Epithelial cell of esophagus (primary cell): ENCODE results near the gene OR52W1.

Experiments used
- DNase-seq: peaks from one replicate; pipeline ENCODE4 v3.0.0; 2010; ENCODE audit warnings: low read depth
- H3K4me3 ChIP-seq: 2 replicates; pipeline ENCODE4 v1.5.1; 2011; ENCODE audit warnings: mild to moderate bottlenecking, low read length, control low read depth
- TF ChIP-seq, protein P1 (sequence below): IDR thresholded peaks from 2 replicates; pipeline ENCODE4 v1.5.1; 2011; ENCODE audit warnings: low read depth, mild to moderate bottlenecking, low read length, control low read depth, inconsistent platforms; ENCODE audit not compliant: insufficient read depth; ENCODE audit errors: missing control alignments

The OR52W1 gene, protein sequence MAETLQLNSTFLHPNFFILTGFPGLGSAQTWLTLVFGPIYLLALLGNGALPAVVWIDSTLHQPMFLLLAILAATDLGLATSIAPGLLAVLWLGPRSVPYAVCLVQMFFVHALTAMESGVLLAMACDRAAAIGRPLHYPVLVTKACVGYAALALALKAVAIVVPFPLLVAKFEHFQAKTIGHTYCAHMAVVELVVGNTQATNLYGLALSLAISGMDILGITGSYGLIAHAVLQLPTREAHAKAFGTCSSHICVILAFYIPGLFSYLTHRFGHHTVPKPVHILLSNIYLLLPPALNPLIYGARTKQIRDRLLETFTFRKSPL

DNA sequence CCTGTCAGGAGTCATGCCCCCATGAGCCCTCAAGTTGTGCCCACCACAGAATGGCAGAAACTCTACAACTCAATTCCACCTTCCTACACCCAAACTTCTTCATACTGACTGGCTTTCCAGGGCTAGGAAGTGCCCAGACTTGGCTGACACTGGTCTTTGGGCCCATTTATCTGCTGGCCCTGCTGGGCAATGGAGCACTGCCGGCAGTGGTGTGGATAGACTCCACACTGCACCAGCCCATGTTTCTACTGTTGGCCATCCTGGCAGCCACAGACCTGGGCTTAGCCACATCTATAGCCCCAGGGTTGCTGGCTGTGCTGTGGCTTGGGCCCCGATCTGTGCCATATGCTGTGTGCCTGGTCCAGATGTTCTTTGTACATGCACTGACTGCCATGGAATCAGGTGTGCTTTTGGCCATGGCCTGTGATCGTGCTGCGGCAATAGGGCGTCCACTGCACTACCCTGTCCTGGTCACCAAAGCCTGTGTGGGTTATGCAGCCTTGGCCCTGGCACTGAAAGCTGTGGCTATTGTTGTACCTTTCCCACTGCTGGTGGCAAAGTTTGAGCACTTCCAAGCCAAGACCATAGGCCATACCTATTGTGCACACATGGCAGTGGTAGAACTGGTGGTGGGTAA is at the start of gene OR52W1:
TSS of gene OR52W1 (plus strand) at position 51 of the 637 bp plus-strand sequence. CDS start at position 51, 0 bp downstream.
- DNase-seq = no peak
- TF ChIP-seq, protein P1, sequence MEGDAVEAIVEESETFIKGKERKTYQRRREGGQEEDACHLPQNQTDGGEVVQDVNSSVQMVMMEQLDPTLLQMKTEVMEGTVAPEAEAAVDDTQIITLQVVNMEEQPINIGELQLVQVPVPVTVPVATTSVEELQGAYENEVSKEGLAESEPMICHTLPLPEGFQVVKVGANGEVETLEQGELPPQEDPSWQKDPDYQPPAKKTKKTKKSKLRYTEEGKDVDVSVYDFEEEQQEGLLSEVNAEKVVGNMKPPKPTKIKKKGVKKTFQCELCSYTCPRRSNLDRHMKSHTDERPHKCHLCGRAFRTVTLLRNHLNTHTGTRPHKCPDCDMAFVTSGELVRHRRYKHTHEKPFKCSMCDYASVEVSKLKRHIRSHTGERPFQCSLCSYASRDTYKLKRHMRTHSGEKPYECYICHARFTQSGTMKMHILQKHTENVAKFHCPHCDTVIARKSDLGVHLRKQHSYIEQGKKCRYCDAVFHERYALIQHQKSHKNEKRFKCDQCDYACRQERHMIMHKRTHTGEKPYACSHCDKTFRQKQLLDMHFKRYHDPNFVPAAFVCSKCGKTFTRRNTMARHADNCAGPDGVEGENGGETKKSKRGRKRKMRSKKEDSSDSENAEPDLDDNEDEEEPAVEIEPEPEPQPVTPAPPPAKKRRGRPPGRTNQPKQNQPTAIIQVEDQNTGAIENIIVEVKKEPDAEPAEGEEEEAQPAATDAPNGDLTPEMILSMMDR = no peak
- no peak within 1 kb of the TSS for H3K4me3 ChIP-seq

- no peak for DNase-seq
- TF ChIP-seq, protein P1 = no peak
- no peak overlapping the region for H3K4me3 ChIP-seq
These were observed 47.9 kb upstream of the OR52W1 start for GRCh38 chr11:6151117-6151516.

- no peak overlapping the region for H3K4me3 ChIP-seq
- DNase-seq = no peak
- TF ChIP-seq, protein P1 = no peak
These were observed 46.9 kb upstream of the OR52W1 start for GRCh38 chr11:6152126-6152525.

GRCh38 chr11:6156628-6157359 is 42.2 kb upstream of the OR52W1 start:
- no peak overlapping the region for H3K4me3 ChIP-seq
- TF ChIP-seq, protein P1 = no peak
- peak; percentile 6 for DNase-seq

- TF ChIP-seq, protein P1 = no peak
- DNase-seq = no peak
- H3K4me3 ChIP-seq = no peak within 1 kb of the TSS
These were observed 28.8 kb upstream of the OR52W1 start, which contains the start of gene OR52B2 for GRCh38 chr11:6170226-6170625. OR52B2 (minus strand) TSS chr11:6170326; CDS start chr11:6170326, 0 bp downstream.

- TF ChIP-seq, protein P1 = no peak
- H3K4me3 ChIP-seq = no peak overlapping the region
- no peak for DNase-seq
These were observed 23.6 kb upstream of the OR52W1 start for GRCh38 chr11:6175440-6175839.
